Measurements from ENCODE around the gene ADGRV1.
"Not testable (repeated sequence)": the region's sequence is repeated elsewhere in the genome, so short reads cannot be mapped to it uniquely, and the experiment has no call there.

ADGRV1 gene

GRCh38 chr5:91016954-91017700 lies 458.5 kb downstream of the ADGRV1 start:
- no peak for DNase-seq

DNA sequence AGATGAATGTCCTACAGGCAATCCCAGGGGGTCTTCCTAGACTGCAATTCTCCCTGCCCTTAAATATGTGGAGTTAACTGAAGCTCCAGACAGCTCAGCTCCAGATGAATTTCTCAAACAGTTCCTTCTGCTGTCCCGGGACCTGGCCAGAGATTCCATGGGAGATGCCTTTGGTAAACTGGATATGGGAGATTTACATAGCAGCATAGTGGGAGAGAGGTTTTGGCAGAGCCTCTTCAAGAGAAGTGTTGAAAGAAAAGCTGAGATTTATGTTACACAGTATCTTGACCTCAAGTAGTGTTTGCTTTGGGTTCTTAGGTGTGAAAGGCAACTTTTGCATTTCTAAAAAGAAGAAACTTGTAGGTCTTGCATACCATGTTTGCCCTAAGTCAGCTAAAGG lies 459.6 kb downstream of the ADGRV1 start:
- no peak for DNase-seq

DNA sequence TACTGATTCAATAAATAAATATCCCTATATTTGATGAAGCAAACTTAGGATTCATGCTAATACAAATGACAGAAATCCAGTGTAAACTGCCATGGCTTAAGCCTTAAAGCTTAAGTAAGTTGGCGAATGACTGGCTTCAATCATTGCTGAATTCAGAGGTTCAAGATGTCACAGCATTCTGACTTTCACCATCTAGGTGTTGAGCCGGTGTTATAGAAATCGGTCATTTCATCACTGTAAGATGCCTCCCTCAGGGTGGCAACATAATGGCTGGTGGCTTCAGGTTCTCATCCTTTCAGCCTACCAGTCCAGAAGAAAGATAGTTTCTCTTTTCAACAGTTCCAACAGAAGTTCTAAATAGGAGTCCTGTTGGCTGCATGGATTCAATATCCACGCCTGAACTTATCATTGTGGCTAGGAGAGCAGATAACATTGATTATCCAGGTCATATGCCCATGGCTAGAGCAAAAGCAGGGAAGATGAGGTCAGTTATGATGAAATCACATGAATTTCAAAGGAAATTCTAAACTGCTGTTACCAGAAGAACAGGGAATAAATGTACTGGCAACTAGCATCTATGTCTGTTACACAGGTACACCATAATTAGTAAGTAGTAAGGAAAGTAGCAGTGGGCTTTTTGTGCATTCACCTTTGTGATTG lies 460.2 kb downstream of the ADGRV1 start:
- no peak for DNase-seq

GRCh38 chr5:91020065-91020800 lies 461.6 kb downstream of the ADGRV1 start:
- DNase-seq: no peak

DNA sequence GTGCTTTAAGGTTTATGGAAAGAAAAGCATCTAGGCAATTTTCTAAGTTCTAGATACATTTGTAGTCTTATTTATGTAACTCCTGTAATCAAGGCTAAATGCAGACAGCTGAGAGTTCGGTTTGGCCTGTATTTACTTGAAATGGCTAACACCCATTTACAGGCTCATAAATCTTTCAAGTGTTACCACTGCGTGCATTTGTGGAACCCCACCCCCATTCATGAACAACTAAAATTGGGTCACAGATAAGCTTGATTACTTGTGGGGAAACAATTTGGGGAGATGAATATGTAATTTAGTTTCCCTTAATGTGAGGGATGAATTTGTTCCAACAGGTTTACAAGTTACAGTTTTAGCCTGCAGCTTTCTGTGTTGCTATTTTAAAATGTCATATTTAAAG lies 463.9 kb downstream of the ADGRV1 start:
- DNase-seq: no peak

DNA sequence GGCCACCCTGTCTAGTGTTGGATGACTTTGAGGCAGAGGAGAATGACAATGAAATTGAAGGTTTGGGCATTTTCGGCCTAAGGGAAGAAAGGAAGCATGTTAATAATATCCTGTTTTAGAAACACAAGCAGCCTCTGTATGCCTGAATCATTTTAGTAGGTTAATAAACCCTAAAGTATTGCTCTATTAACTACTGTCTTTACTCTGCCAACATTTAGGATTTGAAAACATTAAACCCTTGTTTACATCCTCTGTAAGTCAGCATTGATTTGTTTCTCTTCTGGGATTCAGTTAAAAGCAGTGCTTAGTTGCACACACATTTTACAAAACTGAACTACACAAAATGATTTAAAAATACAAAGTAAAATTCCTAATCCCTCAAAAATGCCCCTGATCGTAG lies 465.6 kb downstream of the ADGRV1 start:
- no peak for DNase-seq

- no peak for DNase-seq
Measured at GRCh38 chr5:91024727-91025126, 466.1 kb downstream of the ADGRV1 start.

GRCh38 chr5:91025449-91025848 lies 466.9 kb downstream of the ADGRV1 start:
- DNase-seq: no peak

- no peak for DNase-seq
Measured at GRCh38 chr5:91025956-91026355, 467.4 kb downstream of the ADGRV1 start.

DNA sequence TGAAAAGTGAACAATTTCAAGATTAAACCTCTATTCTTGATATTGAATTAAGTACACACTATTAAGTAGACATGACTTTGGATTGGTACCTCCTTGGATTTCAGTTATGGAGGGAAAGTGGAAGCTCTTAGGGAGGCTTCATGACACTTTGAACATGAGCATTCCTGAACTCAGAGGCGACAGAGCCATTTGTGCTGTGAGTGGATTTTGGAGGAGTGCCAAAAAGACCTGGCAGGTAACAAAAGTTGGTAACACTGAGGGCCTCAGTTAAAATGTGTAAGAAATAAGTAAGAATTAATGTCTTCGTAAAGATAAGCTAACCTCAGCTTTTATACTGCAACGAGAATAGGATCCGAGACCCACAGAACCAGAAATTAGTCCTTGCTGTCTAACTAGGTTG lies 467.9 kb downstream of the ADGRV1 start:
- DNase-seq: no peak

- no peak for DNase-seq
Measured at GRCh38 chr5:91027405-91028139, 469.0 kb downstream of the ADGRV1 start.

GRCh38 chr5:91028499-91028956 lies 469.9 kb downstream of the ADGRV1 start:
- DNase-seq: no peak

- no peak for DNase-seq
Measured at GRCh38 chr5:91030521-91031401, 472.2 kb downstream of the ADGRV1 start.

- no peak for DNase-seq
Measured at GRCh38 chr5:91031402-91031752, 472.8 kb downstream of the ADGRV1 start.

GRCh38 chr5:91032125-91032524 lies 473.5 kb downstream of the ADGRV1 start:
- DNase-seq: no peak

DNA sequence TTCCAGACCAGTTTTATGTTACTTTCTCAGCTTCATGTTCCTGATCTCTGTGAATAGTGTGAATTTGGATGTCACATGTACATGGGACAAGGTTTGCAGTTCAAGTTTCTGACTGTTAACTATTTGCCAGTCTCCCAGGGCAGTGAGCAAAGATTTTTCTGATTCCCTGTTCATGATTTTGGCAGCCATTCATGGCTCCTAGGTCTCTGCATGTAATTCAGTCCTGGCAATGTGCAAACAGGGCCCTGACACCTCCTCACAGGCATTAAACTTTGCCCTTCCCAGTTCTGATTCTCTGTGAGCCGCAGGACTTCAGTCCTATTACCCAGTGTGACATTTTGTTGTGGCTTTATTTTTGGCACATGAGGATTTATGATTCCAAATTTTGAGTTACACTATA lies 474.8 kb downstream of the ADGRV1 start:
- no peak for DNase-seq

DNA sequence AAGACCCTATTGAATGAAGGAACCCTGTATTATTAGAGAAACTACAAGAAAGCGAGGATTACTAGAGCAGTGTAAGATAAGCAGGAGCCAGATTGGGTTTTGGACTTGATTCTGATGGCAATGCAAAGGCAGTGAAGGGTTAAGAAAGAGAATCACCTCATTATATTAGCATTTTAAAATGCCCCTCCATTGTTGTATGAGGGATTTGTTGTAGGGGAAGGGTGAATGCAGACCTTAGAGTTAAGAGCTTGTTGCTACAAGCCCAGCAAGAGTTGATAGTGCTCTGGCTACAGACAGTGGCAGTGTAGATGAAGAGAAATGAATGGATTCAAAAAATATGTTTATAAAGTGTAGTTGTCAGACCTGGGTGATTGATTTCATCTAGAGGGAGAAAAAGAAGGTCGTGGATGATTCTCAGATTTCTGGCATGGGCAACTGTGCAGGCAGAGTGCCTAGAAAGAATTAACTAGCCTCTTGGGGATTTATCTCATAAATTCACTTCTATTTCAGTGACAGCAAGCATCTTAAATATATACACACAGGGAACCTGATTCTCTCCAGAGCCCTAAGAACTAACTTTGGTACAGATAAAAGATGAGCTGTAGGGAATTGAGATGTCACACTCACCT lies 479.7 kb downstream of the ADGRV1 start:
- no peak for DNase-seq

DNA sequence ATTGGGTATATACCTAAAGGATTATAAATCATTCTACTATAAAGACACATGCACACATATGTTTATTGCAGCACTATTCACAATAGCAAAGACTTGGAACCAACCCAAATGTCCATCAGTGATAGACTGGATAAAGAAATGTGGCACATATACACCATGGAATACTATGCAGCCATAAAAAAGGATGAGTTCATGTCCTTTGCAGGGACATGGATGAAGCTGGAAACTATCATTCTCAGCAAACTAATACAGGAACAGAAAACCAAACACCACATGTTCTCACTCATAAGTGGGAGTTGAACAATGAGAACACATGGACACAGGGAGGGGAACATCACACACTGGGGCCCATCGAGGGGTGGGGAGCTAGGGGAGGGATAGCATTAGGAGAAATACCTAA lies 482.5 kb downstream of the ADGRV1 start:
- not testable (repeated sequence) for DNase-seq

- DNase-seq: no peak
Measured at GRCh38 chr5:91042247-91042935, 483.8 kb downstream of the ADGRV1 start.

DNA sequence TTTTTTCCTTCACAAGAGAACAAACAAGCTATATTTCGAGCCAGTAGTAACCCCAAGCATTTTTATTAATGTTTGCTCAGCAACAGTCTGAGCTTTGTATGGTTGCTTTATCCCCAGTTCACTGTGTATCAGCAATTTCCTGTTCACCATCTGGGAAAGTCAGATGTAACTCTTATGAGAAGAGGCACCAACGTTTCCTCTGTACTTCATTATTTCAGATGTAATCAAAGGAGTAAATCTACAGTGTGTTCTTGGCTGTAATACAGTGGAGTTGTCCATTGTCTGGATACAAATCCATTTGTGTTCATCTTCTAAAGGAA lies 484.3 kb downstream of the ADGRV1 start:
- DNase-seq: no peak

- DNase-seq: no peak
Measured at GRCh38 chr5:91048073-91048472, 489.5 kb downstream of the ADGRV1 start.
